GM19351 (cell line): Measurements from ENCODE around the gene EIF3M.

Source experiments
- ATAC-seq: cut with Tn5 transposase; IDR thresholded peaks from one replicate; pipeline ENCODE4 v1.9.1; 2021; ENCODE audit warnings: mild to moderate bottlenecking, moderate library complexity; ENCODE audit not compliant: unreplicated experiment

The EIF3M gene

DNA sequence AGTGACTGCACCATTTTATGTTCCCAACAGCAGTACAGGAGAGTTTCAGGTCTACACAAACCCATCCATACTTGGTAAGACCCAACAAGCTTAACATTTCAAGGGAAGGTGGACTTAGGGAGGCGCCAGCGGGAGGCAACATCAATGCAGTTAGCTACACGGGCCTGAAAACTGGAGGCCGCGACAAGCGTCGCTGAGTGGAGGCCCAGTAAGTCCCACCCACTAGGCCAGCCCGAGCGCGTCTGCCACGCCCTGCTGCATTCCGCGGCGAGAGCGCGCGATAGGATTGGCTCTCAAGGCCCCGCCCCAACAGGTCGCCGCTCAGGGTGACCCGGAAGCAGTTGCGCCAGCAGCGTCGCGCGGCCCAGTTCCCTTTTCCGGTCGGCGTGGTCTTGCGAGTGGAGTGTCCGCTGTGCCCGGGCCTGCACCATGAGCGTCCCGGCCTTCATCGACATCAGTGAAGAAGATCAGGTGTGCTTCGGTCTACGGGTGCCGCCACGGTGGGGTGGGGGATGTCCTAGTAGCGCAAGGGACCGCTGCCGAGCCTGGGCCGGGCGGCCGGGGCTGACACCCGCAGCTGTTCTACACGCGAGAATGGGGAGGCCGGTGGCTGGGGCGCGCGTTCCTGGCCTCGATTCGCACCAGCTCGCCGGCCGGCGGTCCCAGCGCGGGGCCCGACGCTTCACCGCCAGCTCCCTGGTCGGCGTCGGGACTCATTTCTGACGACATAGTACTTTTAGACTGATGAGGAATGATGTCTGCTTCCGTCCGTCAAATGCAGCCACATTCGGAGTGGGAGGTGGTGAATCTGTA is at the start of gene EIF3M:
Gene EIF3M, plus strand, starts transcription at position 373 of the 813 bp plus-strand sequence. Its CDS starts 57 bp downstream, at position 430.
- peak; percentile 97 for ATAC-seq

DNA sequence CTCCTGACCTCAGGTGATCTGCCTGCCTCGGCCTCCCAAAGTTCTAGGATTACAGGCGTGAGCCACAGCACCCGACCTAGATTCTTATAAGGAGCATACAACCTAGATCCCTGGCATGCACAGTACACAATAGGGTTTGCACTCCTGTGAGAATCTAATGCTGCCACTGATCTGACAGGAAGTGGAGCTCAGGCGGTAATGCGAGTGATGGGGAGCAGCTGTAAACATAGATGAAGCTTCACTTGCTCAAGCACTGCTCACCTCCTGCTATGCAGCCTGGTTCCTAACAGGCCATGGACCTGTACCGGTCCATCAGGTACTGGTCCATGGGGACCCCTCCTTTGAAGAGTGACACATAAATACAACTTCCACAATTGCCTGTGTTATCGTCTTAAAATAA is 44.8 kb upstream of the EIF3M start:
- ATAC-seq: no peak

DNA sequence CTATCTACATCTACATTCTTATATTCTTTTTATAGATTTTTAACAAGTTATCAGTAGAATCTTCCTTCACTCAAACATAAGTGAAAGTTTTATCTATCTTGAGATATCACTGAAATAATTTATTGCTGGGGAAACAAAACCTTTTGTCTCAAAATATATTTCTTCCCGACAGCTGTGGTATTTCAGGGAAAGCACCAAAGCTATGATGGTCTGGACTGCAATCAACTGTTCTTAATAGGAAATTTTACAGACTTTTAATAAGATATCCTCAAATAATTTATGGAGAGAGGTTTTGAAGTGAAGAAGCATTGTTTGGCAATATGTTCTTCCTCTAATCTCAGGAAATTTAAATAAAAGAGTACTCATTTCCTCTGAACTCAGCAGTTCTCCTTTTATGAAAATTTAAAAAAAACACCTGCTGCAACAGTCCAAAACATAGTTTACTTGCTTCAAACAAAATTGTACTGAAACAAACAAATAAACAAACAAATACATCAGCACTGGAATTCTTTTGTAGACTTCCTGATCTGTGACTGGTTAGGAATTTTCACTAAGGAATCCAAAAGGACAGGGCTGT is 33.9 kb upstream of the EIF3M start:
- ATAC-seq: no peak

DNA sequence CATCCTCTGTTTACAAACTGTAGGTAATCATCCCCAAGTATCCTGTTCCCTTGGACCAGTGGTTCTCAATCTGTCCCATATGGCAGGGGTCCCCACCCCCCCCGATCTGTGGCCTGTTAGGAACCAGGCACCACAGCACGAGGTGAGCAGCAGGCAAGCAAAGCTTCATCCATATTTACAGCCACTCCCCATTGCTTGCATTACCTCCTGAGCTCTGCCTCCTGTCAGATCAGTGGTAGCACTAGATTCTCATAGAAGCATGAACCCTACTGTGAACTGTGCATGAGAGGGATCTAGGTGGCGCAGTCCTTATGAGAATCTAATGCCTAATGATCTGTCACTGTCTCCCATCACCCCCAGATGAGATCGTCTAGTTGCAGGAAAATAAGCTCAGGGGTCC is 33.4 kb upstream of the EIF3M start:
- no peak for ATAC-seq

DNA sequence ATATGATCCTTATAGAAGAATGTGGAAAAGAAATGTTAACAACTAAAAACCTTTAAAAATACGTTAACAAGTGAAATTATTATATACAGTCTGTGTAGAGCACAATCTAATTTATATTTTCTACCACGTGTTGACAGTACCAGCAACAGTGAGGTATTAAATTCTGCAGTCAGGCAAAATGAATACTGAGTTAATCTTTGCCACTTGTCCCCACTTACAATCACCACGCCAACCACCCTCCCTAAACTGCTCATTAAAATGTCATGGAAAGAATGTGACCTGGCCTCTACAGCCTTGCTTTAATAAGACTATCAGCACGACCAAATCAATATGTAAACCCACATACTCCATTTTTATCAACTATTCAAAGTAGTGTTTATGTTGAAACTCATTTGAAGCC is 28.5 kb upstream of the EIF3M start:
- no peak for ATAC-seq

DNA sequence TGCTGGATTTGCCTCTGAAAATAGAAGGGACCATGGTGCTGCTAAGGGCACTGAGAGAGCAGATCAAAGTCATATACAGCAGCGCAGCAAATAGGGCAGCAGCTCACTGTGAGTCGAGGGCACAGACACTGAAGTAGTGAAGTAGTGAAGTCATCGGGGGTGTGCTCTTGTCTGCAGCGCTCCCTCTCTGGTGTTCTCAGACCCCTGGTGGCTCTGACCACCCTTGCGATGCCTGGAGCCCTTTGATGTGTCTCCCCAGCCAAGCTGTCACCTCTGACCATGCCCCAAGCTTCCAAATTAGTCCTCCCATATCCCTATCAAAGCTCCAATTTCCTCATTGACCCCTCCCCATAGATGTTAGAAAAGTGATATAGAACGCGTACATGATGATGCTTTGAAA is 27.7 kb upstream of the EIF3M start:
- ATAC-seq: no peak

DNA sequence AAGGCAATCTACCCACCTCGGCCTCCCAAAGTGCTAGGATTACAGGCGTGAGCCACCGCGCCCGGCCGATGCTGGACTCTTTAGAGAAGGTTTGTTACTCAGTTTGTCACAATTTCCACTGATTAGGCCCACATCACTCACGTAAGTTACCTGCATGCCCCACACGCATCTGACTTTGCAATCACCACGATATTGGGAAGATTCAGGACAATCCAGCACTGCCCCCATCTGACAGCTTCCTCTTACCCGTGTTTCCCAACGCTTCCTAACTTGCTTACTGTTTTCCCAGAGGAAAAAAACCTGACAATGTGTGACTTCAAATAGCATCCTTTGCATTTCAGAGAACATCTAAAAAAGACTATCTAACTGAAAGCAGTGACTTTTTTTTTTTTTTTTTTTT is 21.8 kb upstream of the EIF3M start:
- no peak for ATAC-seq

DNA sequence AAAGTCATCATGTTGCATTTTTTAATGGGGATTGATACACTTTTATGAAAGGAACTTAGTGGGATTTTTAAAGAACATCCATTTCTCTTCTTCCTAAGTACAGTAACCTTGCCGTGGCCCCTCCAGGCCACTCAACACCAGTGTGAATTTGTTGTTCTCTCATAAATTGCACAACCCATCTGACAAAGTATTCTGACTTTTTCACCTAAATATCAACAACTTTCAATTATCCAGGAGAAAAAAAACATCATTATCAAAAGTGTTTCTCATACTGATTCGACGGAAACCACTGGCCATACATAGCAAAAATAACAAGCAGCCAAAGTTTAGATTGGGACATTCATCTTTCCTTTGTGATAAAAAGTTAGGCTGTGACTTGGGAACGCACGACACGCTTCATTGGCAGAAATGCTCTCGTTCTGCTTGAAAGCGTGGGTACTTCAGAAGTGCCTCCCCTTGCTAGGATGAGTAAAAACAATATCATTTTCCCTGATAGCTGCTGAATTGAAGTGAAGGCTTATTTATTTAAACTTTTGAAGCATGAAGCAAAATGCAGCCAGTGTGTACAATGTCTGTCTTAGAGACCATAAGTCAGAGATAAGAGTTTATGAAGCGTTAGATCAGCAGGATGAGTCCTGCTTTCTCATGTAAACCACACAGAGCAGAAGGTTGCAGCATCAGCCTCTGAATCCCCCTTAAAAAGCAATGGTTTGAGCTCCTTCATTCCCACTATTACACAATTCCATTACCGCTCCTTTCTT is 20.6 kb upstream of the EIF3M start:
- no peak for ATAC-seq

DNA sequence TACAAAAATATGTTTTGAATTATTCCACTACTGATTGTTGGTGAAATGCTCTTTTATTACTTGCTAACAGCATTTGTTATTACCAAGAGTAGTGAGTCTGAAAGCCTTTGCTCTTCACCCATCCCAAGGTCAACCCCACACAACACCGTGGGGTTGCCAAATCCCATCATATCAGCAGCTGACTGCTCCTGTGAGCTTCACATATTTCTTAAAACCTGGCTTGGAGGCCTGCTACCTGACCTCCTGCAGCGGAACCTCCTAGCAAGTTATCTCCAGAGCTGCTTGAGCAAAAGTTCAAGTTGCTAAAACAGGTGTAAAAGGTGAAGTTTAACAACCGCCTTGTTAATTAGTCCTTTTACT is 20.1 kb upstream of the EIF3M start:
- ATAC-seq: no peak

DNA sequence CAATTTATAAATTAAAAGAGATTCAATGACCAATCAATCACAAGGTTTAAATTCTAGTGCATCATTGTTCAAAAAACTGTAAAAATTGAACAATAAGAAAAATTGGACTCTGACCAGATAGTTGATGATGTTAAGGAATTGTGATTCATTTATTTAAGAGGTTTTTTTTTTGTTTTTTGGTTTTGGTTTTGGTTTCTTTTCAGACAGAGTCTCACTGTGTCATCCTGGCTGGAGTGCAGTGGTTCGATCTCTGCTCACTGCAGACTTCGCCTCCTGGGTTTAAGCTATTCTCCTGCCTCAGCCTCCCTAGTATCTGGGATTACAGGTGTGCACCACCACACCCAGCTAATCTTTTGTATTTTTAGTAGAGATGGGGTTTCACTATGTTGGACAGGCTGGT is 17.1 kb upstream of the EIF3M start:
- no peak for ATAC-seq

DNA sequence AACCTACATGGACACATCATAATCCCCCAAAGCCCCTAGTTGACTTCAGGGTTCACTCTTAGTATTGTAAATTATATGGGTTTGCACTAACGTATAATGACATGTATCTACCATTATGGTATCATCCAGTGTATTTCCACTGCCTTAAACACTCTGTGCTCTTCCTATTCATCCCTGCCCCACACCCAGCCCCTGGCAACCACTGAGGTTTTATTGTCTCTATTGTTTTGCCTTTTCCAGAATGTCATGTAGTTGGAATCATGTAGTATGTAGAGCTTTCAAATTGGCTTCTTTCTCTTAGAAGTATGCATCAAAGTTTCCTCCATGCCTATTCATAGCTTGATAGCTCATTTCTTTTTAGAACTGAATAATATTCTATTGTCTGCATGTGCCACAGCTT is 16.5 kb upstream of the EIF3M start:
- ATAC-seq: no peak

DNA sequence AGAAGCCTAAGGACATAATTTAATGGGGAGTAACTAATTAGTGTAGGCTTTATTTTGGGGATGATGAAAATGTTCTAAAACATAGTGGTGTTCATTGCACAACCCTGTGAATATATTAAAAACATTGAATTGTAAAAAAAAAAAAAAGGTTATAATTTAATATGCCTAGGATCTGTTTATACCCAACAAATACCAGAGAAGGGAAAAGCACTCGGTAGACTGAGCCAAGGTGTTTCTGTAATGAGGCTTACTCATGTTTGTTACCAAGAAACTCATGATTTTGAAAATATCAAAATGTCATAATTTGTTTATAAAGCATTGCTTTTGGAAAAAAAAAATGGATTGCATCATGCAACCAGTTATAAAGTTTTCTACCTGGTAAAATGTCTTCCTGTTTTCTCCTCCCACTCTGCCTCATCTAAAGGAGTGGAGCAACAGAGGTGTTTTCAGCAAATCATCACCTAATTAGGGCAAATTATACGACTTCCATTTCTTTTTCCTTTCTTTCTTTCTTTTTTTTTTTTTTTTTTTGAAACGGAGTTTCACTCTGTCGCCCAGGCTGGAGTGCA is 14.2 kb upstream of the EIF3M start:
- ATAC-seq: no peak

DNA sequence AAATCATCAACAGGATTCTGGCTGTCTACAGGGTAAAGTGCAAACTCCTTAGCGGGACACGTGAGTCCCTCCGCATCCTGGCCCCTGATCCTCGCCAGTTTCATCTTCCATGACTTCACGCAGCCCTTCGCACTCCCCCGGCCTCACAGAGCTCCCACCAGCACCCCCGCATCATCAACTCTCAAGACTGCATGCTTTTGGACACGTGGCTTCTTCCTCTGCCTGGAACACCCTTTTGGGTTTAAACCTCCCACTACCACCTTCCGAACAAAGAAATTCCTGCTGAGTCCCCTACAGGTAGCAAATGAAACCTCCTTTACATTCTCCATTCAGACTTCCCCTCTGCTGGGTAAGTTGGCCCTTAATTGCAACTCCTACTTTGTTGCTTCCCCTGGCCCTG is 12.6 kb upstream of the EIF3M start:
- no peak for ATAC-seq

DNA sequence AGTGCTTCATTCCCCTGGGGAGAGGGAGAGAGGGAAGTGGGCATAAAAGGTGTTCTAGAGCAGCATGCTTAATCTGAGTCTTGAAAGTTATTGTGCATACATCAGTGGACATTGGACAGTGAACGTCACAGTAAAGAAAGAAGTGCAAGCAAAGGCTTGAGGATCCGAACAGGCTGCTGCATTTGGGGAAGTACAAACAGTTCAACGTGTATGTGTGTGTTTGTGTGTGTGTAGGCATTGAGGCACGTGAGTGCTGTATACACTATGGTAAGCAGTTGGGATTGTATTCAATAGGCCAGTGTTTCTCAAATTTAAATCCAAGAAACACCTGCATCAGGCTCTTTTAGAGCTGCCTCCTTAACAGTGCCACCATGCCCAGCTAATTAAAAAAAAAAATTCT is 10.4 kb upstream of the EIF3M start:
- no peak for ATAC-seq

DNA sequence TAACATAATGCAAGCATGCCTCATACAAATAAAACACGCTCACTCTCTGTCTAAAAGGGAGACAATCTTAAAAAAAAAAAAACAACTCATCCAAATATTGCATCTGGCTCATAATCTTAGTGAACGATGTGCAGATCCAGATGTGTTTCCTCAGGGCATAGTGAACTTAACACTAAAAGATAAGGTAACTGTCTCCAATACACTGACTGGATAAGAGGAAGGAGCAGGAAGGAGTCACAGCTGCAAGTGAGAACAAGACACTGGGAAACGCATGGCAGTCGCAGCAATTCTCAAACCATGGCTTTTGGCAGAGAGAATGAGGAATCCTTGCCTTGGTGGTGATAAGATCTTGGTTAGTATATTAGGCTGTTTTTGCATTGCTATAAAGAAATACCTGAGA is 9.2 kb upstream of the EIF3M start:
- no peak for ATAC-seq

DNA sequence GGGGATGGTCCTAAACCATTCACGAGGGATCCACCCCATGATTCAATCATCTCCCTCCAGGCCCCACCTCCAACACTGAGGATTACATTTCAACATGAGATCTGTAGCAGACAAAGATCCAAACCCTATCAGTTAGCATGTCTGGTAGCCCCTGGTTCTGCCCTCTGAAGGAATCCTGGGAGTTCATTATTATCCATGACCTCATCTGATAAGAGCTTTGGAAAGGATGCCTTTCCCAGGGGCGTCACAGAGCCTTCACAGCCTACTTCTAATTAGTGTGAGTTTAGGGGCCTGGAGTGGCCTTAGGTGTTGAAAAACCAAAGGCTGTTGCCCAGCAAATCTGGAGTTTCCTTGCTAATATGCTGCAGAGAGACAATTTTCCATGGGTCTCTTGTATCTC is 8.6 kb upstream of the EIF3M start:
- no peak for ATAC-seq

DNA sequence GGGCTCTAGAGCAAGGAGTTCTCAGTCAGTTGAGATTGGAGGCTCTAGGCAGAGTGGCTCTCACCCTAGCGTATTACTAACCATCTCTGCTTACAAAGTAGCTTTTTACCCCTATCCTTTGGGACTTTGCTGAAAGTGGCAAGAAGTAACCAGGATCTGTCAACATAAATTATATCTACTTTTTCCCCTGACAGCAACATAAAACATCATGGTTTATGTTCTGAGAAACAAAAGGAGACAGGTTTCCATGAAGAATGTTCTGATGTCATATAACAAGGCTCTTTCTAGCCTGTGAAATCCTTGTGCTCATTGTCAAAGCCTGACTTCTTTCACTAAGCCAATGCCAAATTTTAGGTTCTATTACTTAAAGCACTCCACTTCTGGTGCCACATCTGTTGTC is 7.2 kb upstream of the EIF3M start:
- no peak for ATAC-seq

DNA sequence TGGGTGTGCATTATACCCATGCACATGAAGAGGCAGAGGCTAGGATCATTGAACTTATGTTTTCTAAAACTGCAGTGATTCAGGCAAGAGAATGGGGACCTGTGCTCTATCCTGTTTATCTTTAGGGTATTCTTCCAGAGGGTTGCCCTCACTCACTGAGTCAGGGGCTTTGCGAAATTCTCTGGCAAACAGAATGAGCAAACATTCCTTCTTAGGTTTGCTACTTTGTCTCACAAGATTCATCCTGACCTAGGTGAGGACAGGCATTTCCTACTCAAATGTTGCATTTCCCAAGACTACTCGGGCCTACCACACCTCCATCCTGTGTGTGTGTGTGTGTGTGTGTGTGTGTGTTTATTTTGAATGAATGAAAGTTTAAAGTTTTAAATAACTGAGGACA is 2.7 kb upstream of the EIF3M start:
- ATAC-seq: no peak

DNA sequence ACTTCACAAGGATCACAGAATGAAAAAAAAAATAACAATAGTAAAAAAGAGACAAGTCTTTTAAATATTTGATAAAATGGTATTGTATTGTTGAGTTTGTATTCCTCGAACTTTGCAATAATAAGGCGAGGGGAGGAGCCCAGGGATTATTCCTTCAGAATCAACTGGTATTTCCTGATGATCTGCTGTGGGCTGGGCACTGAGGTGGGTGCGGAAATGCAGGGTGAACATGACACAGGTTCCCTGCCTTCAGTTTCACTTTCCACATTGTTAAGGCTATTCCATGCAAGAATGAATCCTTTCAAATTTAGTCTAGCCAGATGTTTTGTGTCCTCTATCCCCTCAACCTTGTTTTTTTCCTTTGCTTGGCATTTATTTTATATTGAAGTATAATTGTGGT is 2.1 kb upstream of the EIF3M start:
- no peak for ATAC-seq

DNA sequence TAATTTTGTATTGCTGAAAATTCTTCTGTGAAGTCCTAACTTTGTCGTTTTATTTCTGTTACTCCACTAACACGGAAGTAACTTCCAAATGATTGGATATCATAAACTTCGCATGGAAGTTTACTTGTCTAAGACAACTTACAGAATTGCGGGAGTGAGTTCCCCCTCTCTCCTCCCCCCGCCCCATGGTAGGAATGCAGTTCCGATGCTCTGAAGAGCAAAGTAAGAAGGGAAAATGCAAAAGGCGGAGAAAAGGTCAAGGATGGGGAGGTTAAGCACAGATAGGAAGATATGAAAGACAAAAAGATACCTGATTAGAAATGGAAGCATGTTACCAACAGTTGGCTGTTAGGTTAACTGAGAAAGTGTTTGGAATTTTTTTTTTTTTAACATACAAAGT is 1.3 kb downstream of the EIF3M start:
- no peak for ATAC-seq

DNA sequence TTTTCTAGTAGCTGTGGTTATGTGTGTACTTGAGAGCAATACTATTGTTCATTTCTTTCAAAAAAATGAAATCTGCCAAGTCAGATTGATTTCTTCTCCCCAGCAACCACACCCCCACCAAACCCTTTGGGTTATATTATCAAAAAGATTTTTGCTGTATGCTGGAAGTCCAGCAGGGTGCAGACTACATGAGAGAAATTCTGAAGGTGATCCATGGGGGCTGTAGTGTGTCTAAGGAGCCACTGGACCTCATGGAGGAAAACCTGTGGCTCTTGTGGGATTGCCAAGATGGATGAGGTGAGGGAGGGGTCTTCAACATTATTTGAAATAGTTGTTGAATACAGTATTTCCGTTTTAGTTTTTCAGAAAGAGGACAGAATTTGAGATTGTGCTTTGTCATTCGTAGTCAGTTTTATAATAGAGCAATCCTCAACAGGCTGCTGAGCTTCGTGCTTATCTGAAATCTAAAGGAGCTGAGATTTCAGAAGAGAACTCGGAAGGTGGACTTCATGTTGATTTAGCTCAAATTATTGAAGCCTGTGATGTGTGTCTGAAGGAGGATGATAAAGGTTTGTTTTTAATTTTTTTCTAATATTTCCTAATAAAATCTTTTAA is 3.1 kb downstream of the EIF3M start:
- ATAC-seq: no peak
